ENCODE results near the gene GALNT2. TPM values are rescaled to one million over a fixed set of nuclear protein-coding genes. Genes with fewer than 3 reads are reported as not detected.

The GALNT2 gene
- total and polyA plus RNA-seq, 2 of the 13 experiments (the other 11 are each of a cell fraction or from before 2014, with no cell fraction given), result 39.3 to 39.6 TPM

- TF ChIP-seq HOXD1 (CRISPR knock-in tag; IDR thresholded peaks at IDR 0.05) (0 out of 2 replicates have a peak, but pooled peaks have one; percentile 47), DNMT3B (CRISPR knock-in tag; conservative IDR thresholded peaks at IDR 0.05) (no peak), ZNF556 (CRISPR knock-in tag; IDR thresholded peaks at IDR 0.05; ENCODE audit: borderline replicate concordance) (peak; percentile 73; the same call in 1 of the 2 replicates), MBD4 (IDR thresholded peaks at IDR 0.05; ENCODE audit: borderline replicate concordance, low read length) (peak; percentile 69; the same call in 1 of the 2 replicates), GATAD1 (CRISPR knock-in tag; IDR thresholded peaks at IDR 0.05) (peak; percentile 64), ZNF335 (CRISPR knock-in tag; IDR thresholded peaks at IDR 0.05) (peak; percentile 54; the same call in 1 of the 2 replicates), ZNF414 (CRISPR knock-in tag; IDR thresholded peaks at IDR 0.05) (peak; percentile 32; the same call in 1 of the 2 replicates), NBN (conservative IDR thresholded peaks at IDR 0.05) (no peak), KAT7 (CRISPR knock-in tag; IDR thresholded peaks at IDR 0.05; ENCODE audit: borderline replicate concordance) (no peak), ZNF318 (CRISPR knock-in tag; IDR thresholded peaks at IDR 0.05) (no peak), NFYC (CRISPR knock-in tag; IDR thresholded peaks at IDR 0.05) (no peak), HNF4A (CRISPR knock-in tag; IDR thresholded peaks at IDR 0.05) (peak; percentile 84), ZNF546 (CRISPR knock-in tag; conservative IDR thresholded peaks at IDR 0.05) (no peak), ZKSCAN5 (CRISPR knock-in tag; IDR thresholded peaks at IDR 0.05) (no peak), ZNF773 (CRISPR knock-in tag; IDR thresholded peaks at IDR 0.05; ENCODE audit: borderline replicate concordance) (no peak), DRAP1 (CRISPR knock-in tag; IDR thresholded peaks at IDR 0.05) (no peak)
- TF ChIP-seq, protein P1, sequence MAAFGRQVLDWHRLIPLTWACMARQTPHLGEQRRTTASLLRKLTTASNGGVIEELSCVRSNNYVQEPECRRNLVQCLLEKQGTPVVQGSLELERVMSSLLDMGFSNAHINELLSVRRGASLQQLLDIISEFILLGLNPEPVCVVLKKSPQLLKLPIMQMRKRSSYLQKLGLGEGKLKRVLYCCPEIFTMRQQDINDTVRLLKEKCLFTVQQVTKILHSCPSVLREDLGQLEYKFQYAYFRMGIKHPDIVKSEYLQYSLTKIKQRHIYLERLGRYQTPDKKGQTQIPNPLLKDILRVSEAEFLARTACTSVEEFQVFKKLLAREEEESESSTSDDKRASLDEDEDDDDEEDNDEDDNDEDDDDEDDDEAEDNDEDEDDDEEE (CRISPR knock-in tag; IDR thresholded peaks at IDR 0.05), result no peak; the same call in 1 of the 2 replicates
These were observed 39.0 kb downstream of the GALNT2 start (continued) for GRCh38 chr1:230105754-230106625.

All from HepG2 (cell line).